Omental fat pad (tissue), 4 donors: Measurements from ENCODE around the gene PDE3A. TPM values are rescaled to one million over a fixed set of nuclear protein-coding genes. Genes with fewer than 3 reads are reported as not detected.

Source experiments
- ATAC-seq: fragments of 150-250 bp; one replicate; pipeline ENCODE4 v1.9.1; 2016; ENCODE audit warnings: mild to moderate bottlenecking, moderate library complexity; ENCODE audit not compliant: low FRiP score
- DNase-seq: peaks from one replicate; pipeline ENCODE4 v3.0.0-alpha.2; 2019; ENCODE audit warnings: low spot score
- CTCF ChIP-seq, 3 donors: fragments of 450-650 bp; IDR thresholded peaks; one replicate each; pipeline ENCODE4 v1.5.1; 2016 to 2017; ENCODE audit warnings: antibody characterized with exemption in 3 of 3, mild to moderate bottlenecking in 3 of 3, moderate library complexity in 2 of 3
- total RNA-seq, 4 donors: library from RNA; depleted of rRNA; stranded (reverse); fragments of >200 nt; gene quantifications; one replicate each; pipeline ENCODE4 v1.1.0, GENCODE V29; 2016

Gene PDE3A
- total RNA-seq, 4 donors from 2014 or later = 10.9 to 18.6 (median 13.7) TPM

DNA sequence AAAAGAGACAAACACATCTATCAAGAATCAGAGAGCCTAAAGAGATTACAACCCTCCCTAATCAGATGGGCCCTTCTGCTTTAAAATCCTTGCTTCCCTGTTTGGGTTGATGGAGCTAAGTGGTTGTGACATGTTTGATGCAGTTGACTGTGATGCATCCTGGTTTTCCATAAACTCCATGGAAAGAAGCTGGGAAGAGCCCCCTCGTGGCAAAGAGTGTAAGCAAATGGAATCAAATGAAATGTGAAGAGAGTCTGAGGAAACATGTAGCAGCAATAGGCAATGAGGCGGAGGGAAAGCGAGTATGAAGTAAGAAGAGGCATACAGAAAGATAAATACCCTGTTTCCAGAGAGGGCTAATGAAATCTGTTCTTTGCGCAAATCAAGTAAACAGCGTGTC is 256.4 kb downstream of the PDE3A start:
- DNase-seq (no peak), ATAC-seq (no peak)
- TF ChIP-seq CTCF (IDR thresholded peaks at IDR 0.05) = no peak

DNA sequence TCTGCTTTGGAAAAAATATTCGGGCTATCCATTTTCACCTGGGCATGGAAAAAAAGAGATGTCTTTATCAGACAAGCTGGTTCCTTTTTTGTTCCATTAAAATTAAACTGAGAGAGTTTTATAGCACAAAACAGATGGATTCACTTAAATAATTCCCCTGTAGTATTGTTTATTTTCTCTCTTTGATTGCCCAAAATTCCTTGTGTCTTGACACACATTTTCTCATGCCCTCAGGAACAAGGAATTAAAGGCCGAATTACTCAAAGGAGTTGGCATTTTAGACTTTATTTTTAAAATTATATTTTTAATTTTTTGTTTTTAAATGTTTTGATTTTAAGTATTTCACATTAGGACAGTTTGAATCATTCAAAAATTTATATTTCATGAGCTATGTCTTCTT is 257.2 kb downstream of the PDE3A start:
- no peak for TF ChIP-seq CTCF (IDR thresholded peaks at IDR 0.05)
- DNase-seq (no peak), ATAC-seq (no peak)

- DNase-seq = no peak
- no peak for ATAC-seq
- TF ChIP-seq CTCF (IDR thresholded peaks at IDR 0.05) = no peak
Observed at GRCh38 chr12:20627001-20627588, 258.8 kb downstream of the PDE3A start.

DNA sequence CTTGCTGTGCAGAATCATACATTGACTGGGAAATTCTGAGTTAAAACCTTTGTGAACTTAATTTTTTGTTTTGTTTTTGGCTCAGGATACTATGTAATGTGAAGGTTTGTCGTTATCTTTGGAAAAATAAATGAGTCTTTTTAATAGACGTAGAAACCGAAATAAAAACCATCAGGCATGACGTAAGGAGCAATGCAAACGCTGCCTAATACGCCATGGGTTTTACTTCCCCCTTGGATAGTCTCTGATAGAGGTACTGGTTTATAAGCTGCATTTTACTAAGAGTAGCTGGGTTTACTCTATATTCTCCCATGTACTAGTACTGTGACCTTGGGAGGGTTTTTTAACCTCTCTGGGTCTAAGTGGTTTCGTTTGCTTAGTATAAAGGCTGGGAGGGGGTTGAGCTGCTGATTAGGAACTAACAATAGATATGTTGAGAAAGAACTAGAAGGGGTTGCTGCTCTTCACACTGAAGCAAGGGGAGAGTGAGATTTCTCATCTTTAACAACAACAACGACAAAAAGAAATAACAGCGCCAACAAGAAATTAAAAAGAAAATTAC is 260.0 kb downstream of the PDE3A start:
- ATAC-seq (no peak), DNase-seq (no peak)
- no peak for TF ChIP-seq CTCF (IDR thresholded peaks at IDR 0.05)

- ATAC-seq = no peak
- no peak for TF ChIP-seq CTCF (IDR thresholded peaks at IDR 0.05)
Observed at GRCh38 chr12:20628999-20629398, 260.7 kb downstream of the PDE3A start.

GRCh38 chr12:20629414-20630156 is 261.2 kb downstream of the PDE3A start:
- ATAC-seq = peak; percentile 71
- no peak for DNase-seq
- TF ChIP-seq CTCF (IDR thresholded peaks at IDR 0.05) = no peak

More at GRCh38 chr12:20628999-20629398, 260.7 kb downstream of the PDE3A start:
- DNase-seq = no peak
